ENCODE data around the gene TSHZ2.

Gene TSHZ2

GRCh38 chr20:53168491-53168890 is 196.3 kb downstream of the TSHZ2 start:
- H3K27me3 ChIP-seq (ENCODE audit: insufficient read depth, low read depth), result no peaks in the 10 kb centered on the region
- no peaks in the 10 kb centered on the region for H3K4me1 ChIP-seq (ENCODE audit: low read depth, poor library complexity, severe bottlenecking)
- H3K4me3 ChIP-seq (IDR thresholded peaks at IDR 0.05; ENCODE audit: insufficient read depth, low read depth, low read length), result no peak overlapping the region
- H3K27ac ChIP-seq, result no peak overlapping the region
- TF ChIP-seq CTCF (conservative IDR thresholded peaks at IDR 0.05; ENCODE audit: low read depth, low read length), result no peak
- no peak overlapping the region for H2AFZ ChIP-seq (ENCODE audit: low read depth)
- H3K9ac ChIP-seq, result no peak overlapping the region
- no peaks in the 10 kb centered on the region for H3K36me3 ChIP-seq (ENCODE audit: insufficient read depth)
- H3K79me2 ChIP-seq (ENCODE audit: insufficient read depth, low read depth), result no peaks in the 10 kb centered on the region
- H4K20me1 ChIP-seq (ENCODE audit: insufficient read depth), result no peaks in the 10 kb centered on the region
- H3K4me2 ChIP-seq, result no peak overlapping the region

- H3K79me2 ChIP-seq (ENCODE audit: insufficient read depth, low read depth), result no peaks in the 10 kb centered on the region
- no peak overlapping the region for H3K27ac ChIP-seq
- H2AFZ ChIP-seq (ENCODE audit: low read depth), result no peak overlapping the region
- H3K4me2 ChIP-seq, result no peak overlapping the region
- H3K4me1 ChIP-seq (ENCODE audit: low read depth, poor library complexity, severe bottlenecking), result no peaks in the 10 kb centered on the region
- no peaks in the 10 kb centered on the region for H3K27me3 ChIP-seq (ENCODE audit: insufficient read depth, low read depth)
- no peak overlapping the region for H3K4me3 ChIP-seq (IDR thresholded peaks at IDR 0.05; ENCODE audit: insufficient read depth, low read depth, low read length)
- no peak for TF ChIP-seq CTCF (conservative IDR thresholded peaks at IDR 0.05; ENCODE audit: low read depth, low read length)
- no peaks in the 10 kb centered on the region for H4K20me1 ChIP-seq (ENCODE audit: insufficient read depth)
- no peaks in the 10 kb centered on the region for H3K36me3 ChIP-seq (ENCODE audit: insufficient read depth)
- H3K9ac ChIP-seq, result no peak overlapping the region
Measured at GRCh38 chr20:53170196-53170595, 198.0 kb downstream of the TSHZ2 start.

- H3K4me2 ChIP-seq, result no peak overlapping the region
- no peaks in the 10 kb centered on the region for H3K4me1 ChIP-seq (ENCODE audit: low read depth, poor library complexity, severe bottlenecking)
- no peaks in the 10 kb centered on the region for H3K79me2 ChIP-seq (ENCODE audit: insufficient read depth, low read depth)
- H3K27me3 ChIP-seq (ENCODE audit: insufficient read depth, low read depth), result no peaks in the 10 kb centered on the region
- no peak overlapping the region for H3K9ac ChIP-seq
- H4K20me1 ChIP-seq (ENCODE audit: insufficient read depth), result no peaks in the 10 kb centered on the region
- TF ChIP-seq CTCF (conservative IDR thresholded peaks at IDR 0.05; ENCODE audit: low read depth, low read length), result no peak
- no peaks in the 10 kb centered on the region for H3K36me3 ChIP-seq (ENCODE audit: insufficient read depth)
- H3K4me3 ChIP-seq (IDR thresholded peaks at IDR 0.05; ENCODE audit: insufficient read depth, low read depth, low read length), result no peak overlapping the region
- H3K27ac ChIP-seq, result no peak overlapping the region
- H2AFZ ChIP-seq (ENCODE audit: low read depth), result no peak overlapping the region
Measured at GRCh38 chr20:53171065-53171464, 198.9 kb downstream of the TSHZ2 start.

- no peaks in the 10 kb centered on the region for H3K27me3 ChIP-seq (ENCODE audit: insufficient read depth, low read depth)
- no peak for TF ChIP-seq CTCF (conservative IDR thresholded peaks at IDR 0.05; ENCODE audit: low read depth, low read length)
- H3K79me2 ChIP-seq (ENCODE audit: insufficient read depth, low read depth), result no peaks in the 10 kb centered on the region
- no peaks in the 10 kb centered on the region for H3K36me3 ChIP-seq (ENCODE audit: insufficient read depth)
- H4K20me1 ChIP-seq (ENCODE audit: insufficient read depth), result no peaks in the 10 kb centered on the region
- H3K27ac ChIP-seq, result no peak overlapping the region
- H3K4me3 ChIP-seq (IDR thresholded peaks at IDR 0.05; ENCODE audit: insufficient read depth, low read depth, low read length), result no peak overlapping the region
- H3K9ac ChIP-seq, result no peak overlapping the region
- no peak overlapping the region for H3K4me2 ChIP-seq
- H2AFZ ChIP-seq (ENCODE audit: low read depth), result no peak overlapping the region
- no peaks in the 10 kb centered on the region for H3K4me1 ChIP-seq (ENCODE audit: low read depth, poor library complexity, severe bottlenecking)
Measured at GRCh38 chr20:53174454-53174853, 202.3 kb downstream of the TSHZ2 start.
